CD14-positive monocyte (primary cell): ENCODE data around the gene ZNF281. TPM values are rescaled to one million over a fixed set of nuclear protein-coding genes. Genes with fewer than 3 reads are reported as not detected.

Experiments used
- DNase-seq, 3 donors: peaks; one replicate each; pipeline ENCODE4 v3.0.0-alpha.2; 2011 to 2022
- H2AFZ ChIP-seq: 2 replicates; pipeline ENCODE4 v1.6.0; 2012; ENCODE audit warnings: mild to moderate bottlenecking, low read depth, low read length, inconsistent platforms; ENCODE audit not compliant: insufficient read depth, poor library complexity, severe bottlenecking
- H3K27ac ChIP-seq, 2 donors: 1 replicate in 1 of 2; 2 replicates in 1 of 2; pipeline ENCODE4 v1.5.1; 2012 to 2013; ENCODE audit warnings: low read length in 2 of 2, control low read depth in 1 of 2, inconsistent platforms in 1 of 2, low read depth in 1 of 2, mild to moderate bottlenecking in 1 of 2
- H3K27me3 ChIP-seq, 2 donors: one replicate each; pipeline versions ENCODE4 v1.6.0 to v1.6.1; 2011 to 2013; ENCODE audit warnings: low read length in 2 of 2; ENCODE audit not compliant: control insufficient read depth in 2 of 2, insufficient read depth in 2 of 2
- H3K36me3 ChIP-seq, 2 donors: replicated peaks in 1 of 2; 1 replicate in 1 of 2; 2 replicates in 1 of 2; pipeline versions ENCODE4 v1.5.1 to v1.6.1; 2012 to 2013; ENCODE audit warnings: low read length in 2 of 2, control low read depth in 1 of 2, inconsistent platforms in 1 of 2, mild to moderate bottlenecking in 1 of 2; ENCODE audit not compliant: insufficient read depth in 2 of 2, control insufficient read depth in 1 of 2
- H3K4me1 ChIP-seq, 2 donors: 1 replicate in 1 of 2; 2 replicates in 1 of 2; pipeline versions ENCODE4 v1.5.1 to v1.6.1; 2012 to 2013; ENCODE audit warnings: low read length in 2 of 2, control low read depth in 1 of 2, inconsistent platforms in 1 of 2, mild to moderate bottlenecking in 1 of 2, moderate library complexity in 1 of 2; ENCODE audit not compliant: insufficient read depth in 2 of 2, control insufficient read depth in 1 of 2
- H3K4me2 ChIP-seq: replicated peaks from 2 replicates; pipeline ENCODE3; 2012; ENCODE audit warnings: low read length, moderate library complexity, mild to moderate bottlenecking; ENCODE audit not compliant: poor library complexity, severe bottlenecking; ENCODE audit errors: extremely low read depth
- H3K4me3 ChIP-seq, 3 experiments: fragments of 200-600 bp in 1 of 3; sonication (generic) in 1 of 3; replicated peaks in 1 of 3; 1 replicate in 2 of 3; 2 replicates in 1 of 3; pipeline ENCODE4 v1.5.1; 2011 to 2013; ENCODE audit warnings: low read length in 3 of 3, mild to moderate bottlenecking in 3 of 3, control low read depth in 2 of 3, low read depth in 2 of 3, inconsistent platforms in 1 of 3, moderate library complexity in 1 of 3
- H3K79me2 ChIP-seq: 2 replicates; pipeline ENCODE4 v1.6.0; 2012; ENCODE audit warnings: mild to moderate bottlenecking, control low read depth, inconsistent platforms, low read length, moderate library complexity; ENCODE audit not compliant: insufficient read depth
- H3K9ac ChIP-seq: 2 replicates; pipeline ENCODE4 v1.6.0; 2017; ENCODE audit warnings: low read length, mild to moderate bottlenecking; ENCODE audit not compliant: insufficient read depth, poor library complexity, severe bottlenecking
- H3K9me3 ChIP-seq, 2 donors: replicated peaks in 1 of 2; 1 replicate in 1 of 2; 2 replicates in 1 of 2; pipeline versions ENCODE4 v1.5.1 to v1.6.1; 2012 to 2013; ENCODE audit warnings: low read length in 2 of 2, control low read depth in 1 of 2; ENCODE audit not compliant: control insufficient read depth in 1 of 2, insufficient read depth in 1 of 2
- H4K20me1 ChIP-seq: 2 replicates; pipeline ENCODE4 v1.6.0; 2012; ENCODE audit warnings: mild to moderate bottlenecking, low read length, control low read depth, moderate library complexity; ENCODE audit not compliant: insufficient read depth
- H3K27ac Mint-ChIP-seq, 7 donors: one replicate each; pipeline ENCODE4 v1.8.0; 2020; ENCODE audit warnings: mild to moderate bottlenecking in 7 of 7, mixed read lengths in 7 of 7, moderate library complexity in 6 of 7, inconsistent platforms in 2 of 7
- H3K27me3 Mint-ChIP-seq, 3 donors: one replicate each; pipeline ENCODE4 v1.8.0; 2021 to 2022; ENCODE audit warnings: low read depth in 3 of 3, mild to moderate bottlenecking in 3 of 3, mixed read lengths in 3 of 3, moderate library complexity in 3 of 3, inconsistent platforms in 1 of 3
- H3K36me3 Mint-ChIP-seq, 2 donors: one replicate each; pipeline ENCODE4 v1.8.0; 2020; ENCODE audit warnings: mixed read lengths in 2 of 2, inconsistent platforms in 1 of 2, mild to moderate bottlenecking in 1 of 2
- H3K4me1 Mint-ChIP-seq: one replicate; pipeline ENCODE4 v1.8.0; 2020; ENCODE audit warnings: mild to moderate bottlenecking, mixed read lengths
- H3K4me3 Mint-ChIP-seq, 2 donors: one replicate each; pipeline ENCODE4 v1.8.0; 2020; ENCODE audit warnings: mild to moderate bottlenecking in 2 of 2, mixed read lengths in 2 of 2, moderate library complexity in 1 of 2
- H3K9me3 Mint-ChIP-seq, 7 donors: one replicate each; pipeline ENCODE4 v1.8.0; 2020 to 2022; ENCODE audit warnings: mixed read lengths in 7 of 7, mild to moderate bottlenecking in 6 of 7, moderate library complexity in 6 of 7, inconsistent platforms in 2 of 7
- WGBS: methylation state at CpG from one replicate; pipeline ENCODE4 v1.1.5; 2013; ENCODE audit warnings: missing lambda C conversion rate; ENCODE audit not compliant: insufficient coverage; 5-methylcytosine and 5-hydroxymethylcytosine counted together
- intact Hi-C, 2 donors: fragments of 100-400 bp; cut with micrococcal nuclease; formaldehyde crosslinking; loops; one replicate each; pipeline versions ENCODE4 v1.15.0 to v1.15.1; 2023
- polyA plus RNA-seq, 3 donors: library from polyadenylated mRNA; depleted of rRNA in 1 of 3; unstranded in 2 of 3; stranded (reverse) in 1 of 3; fragments of 300-500 nt in 2 of 3; fragments of >200 nt in 1 of 3; fragmentation: Illumina TruSeq in 2 of 3; gene quantifications; 1 replicate in 2 of 3; 2 replicates in 1 of 3; pipeline ENCODE4 v1.2.3, GENCODE V29; 2012 to 2021
- TF ChIP-seq, protein P1 (sequence below): fragments of 200-600 bp; IDR thresholded peaks from one replicate; pipeline ENCODE4 v1.8.0; 2022; ENCODE audit warnings: antibody characterized with exemption, mild to moderate bottlenecking

Gene ZNF281
- polyA plus RNA-seq, 3 donors: 10.5 to 30.6 (median 26.6) TPM

DNA sequence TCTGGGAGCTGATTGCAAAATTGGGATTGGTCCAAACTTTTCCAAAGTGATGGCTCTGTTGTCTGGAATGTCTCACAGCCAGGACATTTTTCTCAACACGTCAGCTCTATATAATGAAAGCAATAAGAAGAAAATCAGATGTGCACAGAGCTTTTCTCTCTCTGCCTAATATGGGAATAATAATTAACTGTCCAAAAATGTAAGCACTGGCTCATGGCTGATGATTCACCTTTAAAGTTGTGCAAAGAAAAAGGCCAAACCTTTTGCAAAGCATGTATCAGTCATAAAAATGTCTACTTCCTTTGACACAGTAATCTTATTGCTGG lies 30.4 kb downstream of the ZNF281 start:
- no peaks in the 10 kb centered on the region for H3K9me3 Mint-ChIP-seq
- Histone ChIP-seq H3K36me3 (no peaks in the 10 kb centered on the region), H3K79me2 (no peaks in the 10 kb centered on the region), H3K27me3 (no peaks in the 10 kb centered on the region), H2AFZ (no peak overlapping the region), H3K9me3 (no peaks in the 10 kb centered on the region), H3K27ac (no peak overlapping the region), H4K20me1 (no peaks in the 10 kb centered on the region), H3K4me2 (no peak overlapping the region), H3K9ac (no peak overlapping the region), H3K4me3 (no peak overlapping the region), H3K4me1 (peaks cover 0 to 5% of the 10 kb centered on the region in 2 donors)
- H3K4me3 Mint-ChIP-seq: no peak overlapping the region
- H3K27ac Mint-ChIP-seq: no peak overlapping the region
- WGBS: no CpG with 5 or more reads among the region's 1 CpG
- no peak for DNase-seq
- intact Hi-C loops: no loop called here
- H3K4me1 Mint-ChIP-seq: peaks cover 3% of the 10 kb centered on the region
- TF ChIP-seq, protein P1, sequence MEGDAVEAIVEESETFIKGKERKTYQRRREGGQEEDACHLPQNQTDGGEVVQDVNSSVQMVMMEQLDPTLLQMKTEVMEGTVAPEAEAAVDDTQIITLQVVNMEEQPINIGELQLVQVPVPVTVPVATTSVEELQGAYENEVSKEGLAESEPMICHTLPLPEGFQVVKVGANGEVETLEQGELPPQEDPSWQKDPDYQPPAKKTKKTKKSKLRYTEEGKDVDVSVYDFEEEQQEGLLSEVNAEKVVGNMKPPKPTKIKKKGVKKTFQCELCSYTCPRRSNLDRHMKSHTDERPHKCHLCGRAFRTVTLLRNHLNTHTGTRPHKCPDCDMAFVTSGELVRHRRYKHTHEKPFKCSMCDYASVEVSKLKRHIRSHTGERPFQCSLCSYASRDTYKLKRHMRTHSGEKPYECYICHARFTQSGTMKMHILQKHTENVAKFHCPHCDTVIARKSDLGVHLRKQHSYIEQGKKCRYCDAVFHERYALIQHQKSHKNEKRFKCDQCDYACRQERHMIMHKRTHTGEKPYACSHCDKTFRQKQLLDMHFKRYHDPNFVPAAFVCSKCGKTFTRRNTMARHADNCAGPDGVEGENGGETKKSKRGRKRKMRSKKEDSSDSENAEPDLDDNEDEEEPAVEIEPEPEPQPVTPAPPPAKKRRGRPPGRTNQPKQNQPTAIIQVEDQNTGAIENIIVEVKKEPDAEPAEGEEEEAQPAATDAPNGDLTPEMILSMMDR: no peak
- H3K36me3 Mint-ChIP-seq: no peaks in the 10 kb centered on the region
- peaks cover 0 to 2% (median 0%) of the 10 kb centered on the region in 3 donors for H3K27me3 Mint-ChIP-seq

DNA sequence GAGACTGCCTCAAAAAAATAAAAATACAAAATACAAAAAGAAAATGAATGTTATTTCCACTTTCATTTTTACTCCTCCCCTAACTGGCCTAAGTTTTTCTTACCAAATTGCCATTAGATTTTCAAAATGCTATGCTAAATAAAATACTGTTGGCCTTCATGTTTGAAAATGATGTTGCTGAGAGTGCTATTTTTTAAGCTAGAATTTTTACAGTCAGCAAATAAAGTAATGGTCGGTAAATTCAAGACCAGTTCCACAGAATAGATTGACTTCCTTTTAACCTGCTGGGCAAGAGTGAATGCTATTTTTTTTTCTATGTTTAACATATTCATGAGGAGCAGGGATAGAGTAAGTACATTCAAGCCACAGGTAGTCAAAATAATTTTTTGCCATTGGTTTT lies 31.7 kb downstream of the ZNF281 start:
- Mint-ChIP-seq H3K4me3 (no peak overlapping the region), H3K27ac (no peak overlapping the region), H3K27me3 (peaks cover 0 to 2% (median 0%) of the 10 kb centered on the region in 3 donors), H3K36me3 (no peaks in the 10 kb centered on the region), H3K4me1 (peaks cover 3% of the 10 kb centered on the region), H3K9me3 (no peaks in the 10 kb centered on the region)
- Histone ChIP-seq H3K27me3 (no peaks in the 10 kb centered on the region), H3K9ac (no peak overlapping the region), H3K79me2 (no peaks in the 10 kb centered on the region), H4K20me1 (no peaks in the 10 kb centered on the region), H3K9me3 (no peaks in the 10 kb centered on the region), H2AFZ (no peak overlapping the region), H3K36me3 (no peaks in the 10 kb centered on the region), H3K27ac (no peak overlapping the region), H3K4me3 (no peak overlapping the region), H3K4me1 (peaks cover 0 to 5% of the 10 kb centered on the region in 2 donors), H3K4me2 (no peak overlapping the region)
- intact Hi-C loops: no loop called here
- TF ChIP-seq, protein P1: no peak
- WGBS: no CpG with 5 or more reads among the region's 1 CpG
- DNase-seq: no peak
